ENCODE measurements around the gene TSEN2.
A peak's percentile ranks its signal among the peaks of the same experiment; 100 is the strongest.

Gene TSEN2

DNA sequence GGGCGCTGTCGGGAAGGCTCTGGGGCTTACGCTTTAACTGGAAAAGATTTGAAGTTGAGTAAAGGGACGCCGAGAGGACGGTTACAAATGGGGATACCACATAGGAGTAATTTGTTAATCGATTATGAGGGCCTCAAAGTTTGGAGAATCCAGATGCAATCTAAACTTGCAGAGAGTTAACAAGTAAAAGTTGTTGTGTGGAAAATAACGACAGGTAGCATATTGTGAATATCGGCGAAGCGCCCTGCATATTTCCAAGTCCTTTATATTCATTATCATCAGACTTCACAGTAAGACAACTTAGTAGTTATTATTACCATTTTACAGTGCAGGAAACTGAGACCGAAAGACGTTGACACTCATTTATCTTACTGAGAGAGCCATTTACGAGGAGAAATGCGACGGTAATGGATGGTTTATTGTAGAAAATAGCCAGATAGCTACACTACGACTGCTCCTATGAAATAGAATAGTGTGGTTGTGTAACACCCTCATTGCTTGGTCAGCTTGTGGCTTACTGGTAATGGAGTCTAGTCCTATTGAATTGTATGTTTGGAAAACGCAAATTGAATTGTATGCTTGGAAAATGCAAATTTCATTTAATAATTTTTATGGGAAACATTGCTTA is 73.3 kb downstream of the TSEN2 start:
- H3K4me3 ChIP-seq (ENCODE audit: low read length) = peak overlapping the region; percentile 89
- TF ChIP-seq, protein P1, sequence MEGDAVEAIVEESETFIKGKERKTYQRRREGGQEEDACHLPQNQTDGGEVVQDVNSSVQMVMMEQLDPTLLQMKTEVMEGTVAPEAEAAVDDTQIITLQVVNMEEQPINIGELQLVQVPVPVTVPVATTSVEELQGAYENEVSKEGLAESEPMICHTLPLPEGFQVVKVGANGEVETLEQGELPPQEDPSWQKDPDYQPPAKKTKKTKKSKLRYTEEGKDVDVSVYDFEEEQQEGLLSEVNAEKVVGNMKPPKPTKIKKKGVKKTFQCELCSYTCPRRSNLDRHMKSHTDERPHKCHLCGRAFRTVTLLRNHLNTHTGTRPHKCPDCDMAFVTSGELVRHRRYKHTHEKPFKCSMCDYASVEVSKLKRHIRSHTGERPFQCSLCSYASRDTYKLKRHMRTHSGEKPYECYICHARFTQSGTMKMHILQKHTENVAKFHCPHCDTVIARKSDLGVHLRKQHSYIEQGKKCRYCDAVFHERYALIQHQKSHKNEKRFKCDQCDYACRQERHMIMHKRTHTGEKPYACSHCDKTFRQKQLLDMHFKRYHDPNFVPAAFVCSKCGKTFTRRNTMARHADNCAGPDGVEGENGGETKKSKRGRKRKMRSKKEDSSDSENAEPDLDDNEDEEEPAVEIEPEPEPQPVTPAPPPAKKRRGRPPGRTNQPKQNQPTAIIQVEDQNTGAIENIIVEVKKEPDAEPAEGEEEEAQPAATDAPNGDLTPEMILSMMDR (IDR thresholded peaks at IDR 0.05; ENCODE audit: insufficient read depth, low read depth, low read length, missing control alignments) = no peak
- DNase-seq (ENCODE audit: low read depth) = peak; percentile 63

DNA sequence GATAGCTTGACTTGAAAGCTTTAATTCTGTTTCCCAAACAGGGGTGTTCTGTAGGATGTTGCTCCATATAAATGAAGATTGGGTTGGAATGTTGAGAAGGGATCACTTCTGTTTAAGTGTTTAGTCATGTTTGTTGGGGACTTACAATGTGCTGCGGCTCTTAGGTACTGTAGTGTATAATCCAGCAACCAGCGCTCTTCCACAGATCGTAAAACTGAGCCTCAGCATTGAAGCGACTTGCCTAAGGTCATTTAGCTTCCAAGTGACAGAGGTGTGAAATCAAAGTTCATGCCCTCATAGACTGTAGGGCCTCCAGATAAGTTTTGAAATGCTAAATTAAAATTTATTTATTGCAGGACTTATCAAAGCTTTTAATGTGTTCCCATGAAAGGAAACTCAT is 74.4 kb downstream of the TSEN2 start:
- no peak for DNase-seq (ENCODE audit: low read depth)
- TF ChIP-seq, protein P1 (IDR thresholded peaks at IDR 0.05; ENCODE audit: insufficient read depth, low read depth, low read length, missing control alignments) = no peak
- peak overlapping the region; percentile 89 for H3K4me3 ChIP-seq (ENCODE audit: low read length)

DNA sequence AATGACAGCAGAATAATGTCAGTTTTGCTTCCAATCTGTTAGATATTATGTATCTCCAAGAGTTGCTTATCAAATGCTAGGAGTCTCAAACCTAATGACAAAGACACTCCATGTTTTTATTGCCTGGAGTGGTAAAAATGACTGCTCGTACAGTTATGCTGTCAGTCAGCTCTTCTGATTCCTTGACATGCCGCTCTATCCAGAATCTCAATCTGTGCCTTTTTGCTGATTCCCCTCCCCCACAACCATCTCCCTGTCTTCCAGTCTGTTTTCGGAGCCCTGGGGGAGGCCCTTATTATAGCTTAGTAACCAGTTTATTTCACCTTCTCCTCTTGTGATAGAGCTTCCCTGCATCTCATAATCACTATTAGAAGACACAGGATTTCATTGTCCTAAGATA is 75.2 kb downstream of the TSEN2 start:
- H3K4me3 ChIP-seq (ENCODE audit: low read length) = no peak overlapping the region
- TF ChIP-seq, protein P1 (IDR thresholded peaks at IDR 0.05; ENCODE audit: insufficient read depth, low read depth, low read length, missing control alignments) = no peak
- no peak for DNase-seq (ENCODE audit: low read depth)

DNA sequence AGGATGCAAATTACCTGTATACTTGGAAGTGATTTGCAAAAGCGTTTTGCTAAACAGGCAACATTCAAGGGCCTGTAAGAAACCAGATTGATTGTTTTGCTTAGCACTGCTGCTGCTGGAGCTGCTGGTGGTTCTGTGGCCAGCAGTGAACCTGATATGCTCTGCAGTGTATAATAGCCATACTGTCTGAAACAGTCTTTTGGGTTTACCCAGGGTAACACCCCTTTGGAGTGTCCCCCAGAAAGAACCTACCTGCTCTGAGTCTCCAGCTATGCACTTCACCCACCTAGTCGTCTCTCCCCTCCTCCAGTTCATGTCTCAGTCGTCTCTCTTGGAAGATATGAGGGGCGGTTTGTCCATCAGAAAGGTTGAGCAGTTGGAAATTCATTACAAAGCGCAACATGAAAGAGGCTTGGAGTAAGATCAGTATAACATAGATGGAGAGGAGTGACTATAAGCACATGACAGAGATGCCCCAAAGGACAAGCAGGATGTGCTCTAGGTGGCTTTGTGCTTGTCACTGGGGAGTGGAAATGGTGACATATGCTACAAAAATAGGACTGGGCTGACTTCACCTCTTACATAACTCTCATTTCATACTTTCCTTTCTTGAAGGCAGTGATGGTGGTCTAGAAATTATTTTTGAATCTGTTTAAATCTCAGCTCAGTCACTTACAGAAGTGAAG is 76.4 kb downstream of the TSEN2 start:
- TF ChIP-seq, protein P1 (IDR thresholded peaks at IDR 0.05; ENCODE audit: insufficient read depth, low read depth, low read length, missing control alignments) = no peak
- no peak for DNase-seq (ENCODE audit: low read depth)
- no peak overlapping the region for H3K4me3 ChIP-seq (ENCODE audit: low read length)

DNA sequence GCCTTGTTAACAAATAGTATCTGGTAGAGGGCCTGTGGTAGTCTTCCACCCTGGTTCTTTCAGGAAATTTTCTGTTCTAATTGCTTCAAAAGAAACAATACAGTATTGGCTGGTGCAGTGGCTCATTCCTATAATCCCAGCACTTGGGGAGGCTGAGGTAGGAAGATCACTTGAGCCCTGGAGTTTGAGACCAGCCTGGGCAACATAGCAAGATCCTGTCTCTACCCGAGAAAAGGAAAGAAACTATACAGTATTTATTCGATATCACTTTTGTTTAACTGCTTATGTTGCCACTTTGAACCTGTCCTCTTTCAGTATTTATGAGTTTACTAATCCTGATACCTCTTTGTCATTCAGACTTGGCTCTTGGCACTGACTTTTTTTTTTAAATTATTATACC is 77.1 kb downstream of the TSEN2 start:
- H3K4me3 ChIP-seq (ENCODE audit: low read length) = no peak overlapping the region
- DNase-seq (ENCODE audit: low read depth) = no peak
- TF ChIP-seq, protein P1 (IDR thresholded peaks at IDR 0.05; ENCODE audit: insufficient read depth, low read depth, low read length, missing control alignments) = no peak

DNA sequence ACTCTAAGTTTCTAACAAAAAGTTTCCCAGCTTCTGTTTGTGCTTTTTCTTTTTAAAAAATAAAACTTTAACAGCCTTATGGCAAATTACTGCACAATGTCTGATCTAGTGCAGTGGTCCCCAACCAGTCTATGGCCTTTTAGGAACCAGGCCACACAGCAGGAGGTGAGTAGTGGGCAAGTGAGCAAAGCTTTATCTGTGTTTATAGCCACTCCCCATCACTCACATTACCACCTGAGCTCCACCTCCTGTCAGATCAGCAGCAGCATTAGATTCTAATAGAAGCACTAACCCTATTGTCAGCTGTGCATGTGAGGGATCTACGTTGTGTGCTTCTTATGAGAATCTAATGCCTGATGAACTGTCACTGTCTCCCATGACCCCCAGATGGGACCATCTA is 78.2 kb downstream of the TSEN2 start:
- TF ChIP-seq, protein P1 (IDR thresholded peaks at IDR 0.05; ENCODE audit: insufficient read depth, low read depth, low read length, missing control alignments) = no peak
- H3K4me3 ChIP-seq (ENCODE audit: low read length) = no peak overlapping the region

DNA sequence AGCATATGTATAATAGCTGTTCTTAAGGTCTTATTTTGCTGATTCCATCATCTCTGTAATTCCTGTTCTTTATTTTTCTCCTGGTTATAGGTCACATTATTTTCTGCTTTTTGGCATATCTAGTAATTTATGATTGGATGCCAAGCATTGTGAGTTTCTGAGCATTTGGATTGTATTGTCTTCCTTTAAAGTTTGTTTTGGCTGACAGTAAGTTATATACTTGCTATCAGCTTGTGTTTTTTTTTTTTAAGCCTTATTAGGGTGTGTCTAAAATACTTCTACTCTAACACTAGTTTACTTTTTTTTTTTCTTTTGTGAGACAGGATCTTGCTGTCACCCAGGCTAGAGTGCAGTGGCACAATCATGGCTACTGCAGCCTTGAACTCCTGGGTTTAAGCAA is 82.7 kb downstream of the TSEN2 start:
- TF ChIP-seq, protein P1 (IDR thresholded peaks at IDR 0.05; ENCODE audit: insufficient read depth, low read depth, low read length, missing control alignments) = no peak
- H3K4me3 ChIP-seq (ENCODE audit: low read length) = no peak overlapping the region

More for the DNA sequence above, 78.2 kb downstream of the TSEN2 start:
- no peak for DNase-seq (ENCODE audit: low read depth)

More for the DNA sequence above, 82.7 kb downstream of the TSEN2 start:
- no peak for DNase-seq (ENCODE audit: low read depth)
